Loucy (cell line): Measurements from ENCODE around the gene CENPP.

Experiments
- H2AFZ ChIP-seq: fragments of 200-600 bp; sonication (generic); 2 replicates; pipeline ENCODE4 v1.6.0; 2016; ENCODE audit warnings: antibody characterized with exemption, mild to moderate bottlenecking, low read length, moderate library complexity
- H3F3A ChIP-seq: fragments of 200-600 bp; 2 replicates; pipeline ENCODE4 v1.6.0; 2016; ENCODE audit warnings: antibody characterized with exemption, low read depth, mild to moderate bottlenecking
- H3K27me3 ChIP-seq: fragments of 200-600 bp; sonication (generic); 2 replicates; pipeline ENCODE4 v1.6.1; 2014; ENCODE audit warnings: low read length, mild to moderate bottlenecking; ENCODE audit not compliant: insufficient read depth, poor library complexity, severe bottlenecking
- H3K36me3 ChIP-seq: fragments of 200-600 bp; sonication (generic); 2 replicates; pipeline ENCODE4 v1.6.1; 2016; ENCODE audit warnings: low read length; ENCODE audit not compliant: insufficient read depth
- H3K4me1 ChIP-seq: fragments of 200-600 bp; sonication (generic); 2 replicates; pipeline ENCODE4 v1.5.1; 2014; ENCODE audit warnings: low read length, mild to moderate bottlenecking; ENCODE audit not compliant: insufficient read depth, poor library complexity, severe bottlenecking
- H3K4me2 ChIP-seq: fragments of 200-600 bp; sonication (generic); 2 replicates; pipeline ENCODE4 v1.6.0; 2014; ENCODE audit warnings: antibody characterized with exemption, low read length, low read depth, mild to moderate bottlenecking; ENCODE audit not compliant: poor library complexity, severe bottlenecking
- H3K4me3 ChIP-seq: fragments of 200-600 bp; sonication (generic); 2 replicates; pipeline ENCODE4 v1.5.1; 2014; ENCODE audit warnings: low read length, mild to moderate bottlenecking, mixed read lengths; ENCODE audit not compliant: poor library complexity, severe bottlenecking
- H3K79me2 ChIP-seq: fragments of 200-600 bp; sonication (generic); 2 replicates; pipeline ENCODE4 v1.6.1; 2014; ENCODE audit warnings: low read length; ENCODE audit not compliant: insufficient read depth
- H3K9ac ChIP-seq: fragments of 200-600 bp; sonication (generic); 2 replicates; pipeline ENCODE4 v1.6.0; 2014; ENCODE audit warnings: mild to moderate bottlenecking, low read depth, low read length, moderate library complexity; ENCODE audit not compliant: poor library complexity, severe bottlenecking
- H3K9me2 ChIP-seq: fragments of 200-600 bp; sonication (generic); replicated peaks from 2 replicates; pipeline ENCODE4 v1.6.1; 2016; ENCODE audit warnings: low read depth, low read length, mixed read lengths
- H3K9me3 ChIP-seq: fragments of 200-600 bp; sonication (generic); 2 replicates; pipeline ENCODE4 v1.6.1; 2014; ENCODE audit warnings: mild to moderate bottlenecking, antibody characterized with exemption, low read length, low read depth; ENCODE audit not compliant: insufficient read depth
- H4K20me1 ChIP-seq: fragments of 200-600 bp; sonication (generic); 2 replicates; pipeline ENCODE4 v1.6.0; 2014; ENCODE audit warnings: antibody characterized with exemption, low read length, mild to moderate bottlenecking; ENCODE audit not compliant: insufficient read depth, poor library complexity, severe bottlenecking
- CTCF ChIP-seq: fragments of 200-600 bp; sonication (generic); conservative IDR thresholded peaks from 2 replicates; pipeline ENCODE4 v1.5.1; 2014; ENCODE audit warnings: mild to moderate bottlenecking, antibody characterized with exemption, low read length
- EZH2phosphoT487 ChIP-seq: fragments of 200-600 bp; IDR thresholded peaks from 2 replicates; pipeline ENCODE4 v1.6.1; 2018; ENCODE audit warnings: antibody characterized with exemption, mild to moderate bottlenecking, moderate library complexity, borderline replicate concordance

The CENPP gene

DNA sequence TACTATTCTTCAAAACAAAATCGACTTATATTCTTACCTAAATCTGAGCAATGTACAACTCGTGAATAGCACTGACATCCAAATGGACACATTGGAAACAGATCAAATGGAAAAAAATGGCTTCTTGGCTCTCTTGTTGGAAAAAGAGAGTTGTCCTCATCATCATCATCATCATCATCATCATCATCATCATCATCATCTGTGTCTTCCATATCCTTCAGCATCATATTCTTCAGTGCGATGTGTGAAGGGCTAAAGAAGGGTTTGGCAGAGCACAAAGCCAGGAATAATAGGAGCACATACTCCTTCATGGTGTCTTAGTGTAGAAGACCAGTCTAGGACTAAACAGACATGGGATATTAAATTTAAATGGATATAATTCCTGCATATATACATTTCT, 148.8 kb downstream of the CENPP start:
- Histone ChIP-seq H3K4me1 (no peaks in the 10 kb centered on the region), H3K36me3 (no peaks in the 10 kb centered on the region), H3F3A (no peaks in the 10 kb centered on the region), H3K27me3 (no peaks in the 10 kb centered on the region), H3K9me3 (no peaks in the 10 kb centered on the region), H3K4me3 (no peak overlapping the region), H3K9me2 (no peaks in the 10 kb centered on the region), H3K4me2 (no peak overlapping the region), H2AFZ (no peak overlapping the region), H3K9ac (no peak overlapping the region), H4K20me1 (no peaks in the 10 kb centered on the region), H3K79me2 (no peaks in the 10 kb centered on the region)
- TF ChIP-seq CTCF = no peak
- no peak for TF ChIP-seq EZH2phosphoT487

DNA sequence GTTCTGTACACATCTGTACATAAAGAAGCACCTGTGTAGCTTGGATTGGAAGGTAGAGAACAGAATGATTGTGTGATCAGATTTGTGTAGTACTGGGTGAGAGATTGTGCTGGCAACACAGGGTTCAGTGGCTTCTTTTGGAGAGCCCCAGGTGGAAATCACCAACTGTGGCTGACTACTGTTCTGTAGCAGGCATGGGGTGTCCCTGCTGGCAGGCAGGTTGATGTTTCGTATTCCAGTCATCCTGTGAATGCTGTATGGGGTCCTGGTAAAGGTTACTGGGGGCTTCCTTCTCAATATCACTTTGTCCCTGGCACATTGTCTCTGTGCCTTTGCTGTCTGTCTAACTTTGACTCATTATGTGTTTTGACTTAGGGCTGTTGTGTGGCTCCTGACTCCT, 151.2 kb downstream of the CENPP start:
- no peaks in the 10 kb centered on the region for H3K9me2 ChIP-seq
- H2AFZ ChIP-seq = no peak overlapping the region
- H3K4me3 ChIP-seq = no peak overlapping the region
- H3K4me1 ChIP-seq = peaks cover 9% of the 10 kb centered on the region
- H3K9ac ChIP-seq = no peak overlapping the region
- H3K36me3 ChIP-seq = no peaks in the 10 kb centered on the region
- H3K79me2 ChIP-seq = no peaks in the 10 kb centered on the region
- H3K4me2 ChIP-seq = no peak overlapping the region
- H3F3A ChIP-seq = no peaks in the 10 kb centered on the region
- H3K9me3 ChIP-seq = no peaks in the 10 kb centered on the region
- TF ChIP-seq EZH2phosphoT487 = no peak
- no peak for TF ChIP-seq CTCF
- no peaks in the 10 kb centered on the region for H4K20me1 ChIP-seq
- no peaks in the 10 kb centered on the region for H3K27me3 ChIP-seq

DNA sequence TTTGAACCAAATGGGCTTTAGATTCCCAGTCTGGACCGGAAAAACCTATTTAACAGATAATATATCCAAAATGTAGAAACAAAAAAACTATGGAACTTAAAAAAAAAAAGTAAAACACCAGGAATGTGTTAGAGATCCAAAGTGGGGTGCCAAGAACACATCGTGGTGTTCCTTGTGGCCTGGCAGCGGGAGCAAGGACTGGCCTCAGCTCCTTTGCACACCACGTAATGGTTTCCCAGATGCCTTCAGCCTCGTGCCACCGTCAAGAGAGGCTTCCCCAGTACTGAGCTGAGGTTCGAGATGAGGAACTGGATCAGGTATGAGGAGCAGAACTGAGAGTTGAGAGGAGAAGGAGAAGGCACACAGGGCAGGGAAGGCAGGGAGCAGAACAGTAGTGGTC, 153.0 kb downstream of the CENPP start:
- no peaks in the 10 kb centered on the region for H3F3A ChIP-seq
- no peaks in the 10 kb centered on the region for H3K27me3 ChIP-seq
- H3K4me1 ChIP-seq = peaks cover 9% of the 10 kb centered on the region
- TF ChIP-seq EZH2phosphoT487 (no peak), CTCF (no peak)
- H3K9me2 ChIP-seq = no peaks in the 10 kb centered on the region
- H3K4me2 ChIP-seq = no peak overlapping the region
- no peak overlapping the region for H2AFZ ChIP-seq
- no peak overlapping the region for H3K9ac ChIP-seq
- H3K4me3 ChIP-seq = no peak overlapping the region
- H3K79me2 ChIP-seq = no peaks in the 10 kb centered on the region
- H3K36me3 ChIP-seq = no peaks in the 10 kb centered on the region
- no peaks in the 10 kb centered on the region for H4K20me1 ChIP-seq
- H3K9me3 ChIP-seq = no peaks in the 10 kb centered on the region
